NCI-H526 (cell line): Measurements from ENCODE around the gene AFAP1.

Experiments used
- DNase-seq, 2 experiments: peaks; one replicate each; lab custom pipeline; 2025; lab: John Stamatoyannopoulos, UW

The AFAP1 gene

GRCh38 chr4:7939377-7940108 lies at the start of gene AFAP1:
TSS of gene AFAP1 (minus strand) at chr4:7939861. CDS start at chr4:7872078, 67,783 bp downstream.
- DNase-seq, result peak; percentile 58 to 97

GRCh38 chr4:7988437-7988836 lies 48.8 kb upstream of the AFAP1 start:
- no peak for DNase-seq

GRCh38 chr4:7987148-7987989 lies 47.7 kb upstream of the AFAP1 start:
- DNase-seq, result peak; percentile 45 to 90

GRCh38 chr4:7985891-7986441 lies 46.3 kb upstream of the AFAP1 start:
- no peak for DNase-seq

- no peak for DNase-seq
These were observed 45.4 kb upstream of the AFAP1 start for GRCh38 chr4:7985072-7985471.

GRCh38 chr4:7984286-7984925 lies 44.7 kb upstream of the AFAP1 start:
- DNase-seq, result no peak

- no peak for DNase-seq
These were observed 43.6 kb upstream of the AFAP1 start for GRCh38 chr4:7983296-7983695.

GRCh38 chr4:7981738-7982394 lies 42.2 kb upstream of the AFAP1 start:
- no peak for DNase-seq

GRCh38 chr4:7980036-7980435 lies 40.4 kb upstream of the AFAP1 start:
- no peak for DNase-seq

- DNase-seq, result no peak
These were observed 39.9 kb upstream of the AFAP1 start for GRCh38 chr4:7979652-7979968.

GRCh38 chr4:7978907-7979651 lies 39.4 kb upstream of the AFAP1 start:
- no peak for DNase-seq

GRCh38 chr4:7978489-7978888 lies 38.8 kb upstream of the AFAP1 start:
- DNase-seq, result peak; percentile 63 to 80

- DNase-seq, result no peak
These were observed 37.0 kb upstream of the AFAP1 start for GRCh38 chr4:7976634-7977033.

- DNase-seq, result no peak
These were observed 36.4 kb upstream of the AFAP1 start for GRCh38 chr4:7976025-7976424.

- no peak for DNase-seq
These were observed 34.8 kb upstream of the AFAP1 start for GRCh38 chr4:7974425-7974824.

GRCh38 chr4:7973545-7973981 lies 33.9 kb upstream of the AFAP1 start:
- no peak for DNase-seq

GRCh38 chr4:7971881-7972500 lies 32.3 kb upstream of the AFAP1 start:
- no peak for DNase-seq

GRCh38 chr4:7971159-7971631 lies 31.5 kb upstream of the AFAP1 start:
- no peak for DNase-seq

GRCh38 chr4:7970361-7970946 lies 30.8 kb upstream of the AFAP1 start:
- peak in 1 of 2 experiments; percentile 58 for DNase-seq

GRCh38 chr4:7968262-7968896 lies 28.7 kb upstream of the AFAP1 start:
- no peak for DNase-seq
